IMR-90 (cell line): ENCODE results near the gene AUTS2.

Experiments
- CEBPB ChIP-seq: IDR thresholded peaks from 2 replicates; pipeline ENCODE4 v1.6.1; 2012; ENCODE audit warnings: low read depth, low read length, improper control_type of control experiment
- ELK1 ChIP-seq: fragments of 150-350 bp; IDR thresholded peaks from 2 replicates; pipeline ENCODE4 v1.6.1; 2016; ENCODE audit warnings: low read depth, mild to moderate bottlenecking, low read length, moderate library complexity, borderline replicate concordance
- FOS ChIP-seq: fragments of 150-350 bp; IDR thresholded peaks from 2 replicates; pipeline ENCODE4 v1.6.1; 2016; ENCODE audit warnings: low read depth, low read length
- POLR2A ChIP-seq: IDR thresholded peaks from 2 replicates; pipeline ENCODE4 v1.6.1; 2012; ENCODE audit warnings: mild to moderate bottlenecking, low read depth, low read length
- RFX5 ChIP-seq: IDR thresholded peaks from 2 replicates; pipeline ENCODE4 v1.8.0; 2012; ENCODE audit warnings: low read depth, mild to moderate bottlenecking, low read length, moderate library complexity
- TF ChIP-seq, protein P1 (sequence below): conservative IDR thresholded peaks from 2 replicates; pipeline ENCODE4 v1.5.1; 2012; ENCODE audit warnings: mild to moderate bottlenecking, low read depth, low read length, improper control_type of control experiment
- TF ChIP-seq, protein P2 (sequence below): fragments of 150-350 bp; IDR thresholded peaks from 2 replicates; pipeline ENCODE4 v1.6.1; 2017; ENCODE audit warnings: mild to moderate bottlenecking, antibody characterized with exemption, low read length, low read depth

- TF ChIP-seq, protein P1, sequence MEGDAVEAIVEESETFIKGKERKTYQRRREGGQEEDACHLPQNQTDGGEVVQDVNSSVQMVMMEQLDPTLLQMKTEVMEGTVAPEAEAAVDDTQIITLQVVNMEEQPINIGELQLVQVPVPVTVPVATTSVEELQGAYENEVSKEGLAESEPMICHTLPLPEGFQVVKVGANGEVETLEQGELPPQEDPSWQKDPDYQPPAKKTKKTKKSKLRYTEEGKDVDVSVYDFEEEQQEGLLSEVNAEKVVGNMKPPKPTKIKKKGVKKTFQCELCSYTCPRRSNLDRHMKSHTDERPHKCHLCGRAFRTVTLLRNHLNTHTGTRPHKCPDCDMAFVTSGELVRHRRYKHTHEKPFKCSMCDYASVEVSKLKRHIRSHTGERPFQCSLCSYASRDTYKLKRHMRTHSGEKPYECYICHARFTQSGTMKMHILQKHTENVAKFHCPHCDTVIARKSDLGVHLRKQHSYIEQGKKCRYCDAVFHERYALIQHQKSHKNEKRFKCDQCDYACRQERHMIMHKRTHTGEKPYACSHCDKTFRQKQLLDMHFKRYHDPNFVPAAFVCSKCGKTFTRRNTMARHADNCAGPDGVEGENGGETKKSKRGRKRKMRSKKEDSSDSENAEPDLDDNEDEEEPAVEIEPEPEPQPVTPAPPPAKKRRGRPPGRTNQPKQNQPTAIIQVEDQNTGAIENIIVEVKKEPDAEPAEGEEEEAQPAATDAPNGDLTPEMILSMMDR, result no peak
- TF ChIP-seq, protein P2, sequence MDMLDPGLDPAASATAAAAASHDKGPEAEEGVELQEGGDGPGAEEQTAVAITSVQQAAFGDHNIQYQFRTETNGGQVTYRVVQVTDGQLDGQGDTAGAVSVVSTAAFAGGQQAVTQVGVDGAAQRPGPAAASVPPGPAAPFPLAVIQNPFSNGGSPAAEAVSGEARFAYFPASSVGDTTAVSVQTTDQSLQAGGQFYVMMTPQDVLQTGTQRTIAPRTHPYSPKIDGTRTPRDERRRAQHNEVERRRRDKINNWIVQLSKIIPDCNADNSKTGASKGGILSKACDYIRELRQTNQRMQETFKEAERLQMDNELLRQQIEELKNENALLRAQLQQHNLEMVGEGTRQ, result no peak
- no peak for TF ChIP-seq POLR2A
- TF ChIP-seq RFX5, result no peak
- no peak for TF ChIP-seq ELK1
- no peak for TF ChIP-seq FOS
- no peak for TF ChIP-seq CEBPB
Observed at GRCh38 chr7:69947998-69948397, 349.7 kb downstream of the AUTS2 start.
